HL-60 (cell line): ENCODE data around the gene CDK15.

ENCODE experiments used
- DNase-seq, 2 experiments: peaks; one replicate each; pipeline ENCODE4 v3.0.0-alpha.2; 2010 to 2020; ENCODE audit warnings: low read depth in 1 of 2, low spot score in 1 of 2
- H3K27ac ChIP-seq: fragments of 250-450 bp; sonication (Bioruptor Pico); replicated peaks from 2 replicates; pipeline ENCODE4 v1.5.1; 2020; ENCODE audit warnings: mild to moderate bottlenecking, moderate library complexity
- H3K27me3 ChIP-seq: fragments of 250-450 bp; sonication (Bioruptor Pico); 2 replicates; pipeline ENCODE4 v1.5.1; 2021; ENCODE audit warnings: mild to moderate bottlenecking, moderate library complexity; ENCODE audit not compliant: insufficient read depth, poor library complexity, severe bottlenecking
- H3K4me3 ChIP-seq: replicated peaks from 2 replicates; pipeline ENCODE4 v1.5.1; 2011; ENCODE audit warnings: mild to moderate bottlenecking, control low read depth, low read length; ENCODE audit not compliant: insufficient read depth
- GABPA ChIP-seq: IDR thresholded peaks from 2 replicates; pipeline ENCODE4 v1.6.1; 2012; ENCODE audit warnings: low read depth
- POLR2AphosphoS5 ChIP-seq: IDR thresholded peaks from 2 replicates; pipeline ENCODE4 v1.6.1; 2012; ENCODE audit warnings: low read depth
- SPI1 ChIP-seq: IDR thresholded peaks from 2 replicates; pipeline ENCODE4 v1.6.1; 2012; ENCODE audit warnings: low read depth, mild to moderate bottlenecking, borderline replicate concordance
- TF ChIP-seq, protein P1 (sequence below): IDR thresholded peaks from one replicate; pipeline ENCODE4 v1.5.1; 2011; ENCODE audit warnings: low read length, control low read depth, inconsistent platforms; ENCODE audit not compliant: insufficient read depth
- TF ChIP-seq, protein P2 (sequence below): IDR thresholded peaks from 2 replicates; pipeline ENCODE4 v1.6.1; 2012; ENCODE audit warnings: low read depth; ENCODE audit not compliant: insufficient replicate concordance

CDK15 gene

DNA sequence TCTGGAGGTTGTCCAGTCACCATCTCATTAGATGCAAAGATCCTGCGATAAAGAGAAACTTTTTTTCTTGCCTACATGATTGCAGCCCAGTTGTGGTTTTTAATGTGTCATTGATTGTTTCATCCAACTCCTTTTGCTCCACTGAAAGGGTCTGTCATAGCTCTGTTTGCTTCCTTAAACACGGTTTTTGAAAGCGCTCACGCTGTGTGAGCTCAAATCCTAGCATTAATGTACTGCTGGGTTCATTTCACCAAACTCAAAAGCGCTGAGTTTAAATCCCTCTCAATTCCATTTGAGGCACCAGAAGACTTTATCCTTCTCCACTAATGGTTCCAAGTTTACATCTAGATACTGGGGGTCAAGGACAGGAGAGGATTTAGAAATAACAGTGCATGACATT, 53.6 kb downstream of the CDK15 start:
- DNase-seq, result no peak
- Histone ChIP-seq H3K4me3 (no peak overlapping the region), H3K27ac (no peak overlapping the region), H3K27me3 (no peaks in the 10 kb centered on the region)
- TF ChIP-seq POLR2AphosphoS5 (no peak), SPI1 (no peak)

DNA sequence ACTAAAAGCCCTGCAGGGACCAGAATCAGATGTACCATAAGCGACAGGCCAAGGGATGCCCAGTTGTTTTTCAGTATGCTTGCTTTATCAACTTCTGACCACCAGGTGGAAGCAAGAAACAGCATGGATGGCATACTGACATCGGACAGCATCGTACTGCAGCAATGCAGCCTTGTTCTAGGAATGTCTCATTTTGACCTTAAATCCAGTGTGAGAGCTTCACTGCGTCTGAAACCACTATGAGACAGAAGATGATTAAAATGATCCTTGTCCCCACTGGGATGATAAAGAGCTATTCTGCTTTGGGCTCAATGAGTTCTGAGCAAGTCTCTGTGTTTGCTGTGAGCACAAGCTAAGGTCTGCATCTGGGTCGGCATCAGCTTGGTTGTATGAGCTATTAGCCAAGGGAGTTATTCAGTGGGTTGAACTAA, 54.3 kb downstream of the CDK15 start:
- Histone ChIP-seq H3K4me3 (no peak overlapping the region), H3K27ac (no peak overlapping the region), H3K27me3 (no peaks in the 10 kb centered on the region)
- DNase-seq, result peak; percentile 17 to 59
- TF ChIP-seq SPI1 (no peak), POLR2AphosphoS5 (no peak), GABPA (no peak)
- TF ChIP-seq, protein P1, sequence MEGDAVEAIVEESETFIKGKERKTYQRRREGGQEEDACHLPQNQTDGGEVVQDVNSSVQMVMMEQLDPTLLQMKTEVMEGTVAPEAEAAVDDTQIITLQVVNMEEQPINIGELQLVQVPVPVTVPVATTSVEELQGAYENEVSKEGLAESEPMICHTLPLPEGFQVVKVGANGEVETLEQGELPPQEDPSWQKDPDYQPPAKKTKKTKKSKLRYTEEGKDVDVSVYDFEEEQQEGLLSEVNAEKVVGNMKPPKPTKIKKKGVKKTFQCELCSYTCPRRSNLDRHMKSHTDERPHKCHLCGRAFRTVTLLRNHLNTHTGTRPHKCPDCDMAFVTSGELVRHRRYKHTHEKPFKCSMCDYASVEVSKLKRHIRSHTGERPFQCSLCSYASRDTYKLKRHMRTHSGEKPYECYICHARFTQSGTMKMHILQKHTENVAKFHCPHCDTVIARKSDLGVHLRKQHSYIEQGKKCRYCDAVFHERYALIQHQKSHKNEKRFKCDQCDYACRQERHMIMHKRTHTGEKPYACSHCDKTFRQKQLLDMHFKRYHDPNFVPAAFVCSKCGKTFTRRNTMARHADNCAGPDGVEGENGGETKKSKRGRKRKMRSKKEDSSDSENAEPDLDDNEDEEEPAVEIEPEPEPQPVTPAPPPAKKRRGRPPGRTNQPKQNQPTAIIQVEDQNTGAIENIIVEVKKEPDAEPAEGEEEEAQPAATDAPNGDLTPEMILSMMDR, result peak; percentile 69
- TF ChIP-seq, protein P2, sequence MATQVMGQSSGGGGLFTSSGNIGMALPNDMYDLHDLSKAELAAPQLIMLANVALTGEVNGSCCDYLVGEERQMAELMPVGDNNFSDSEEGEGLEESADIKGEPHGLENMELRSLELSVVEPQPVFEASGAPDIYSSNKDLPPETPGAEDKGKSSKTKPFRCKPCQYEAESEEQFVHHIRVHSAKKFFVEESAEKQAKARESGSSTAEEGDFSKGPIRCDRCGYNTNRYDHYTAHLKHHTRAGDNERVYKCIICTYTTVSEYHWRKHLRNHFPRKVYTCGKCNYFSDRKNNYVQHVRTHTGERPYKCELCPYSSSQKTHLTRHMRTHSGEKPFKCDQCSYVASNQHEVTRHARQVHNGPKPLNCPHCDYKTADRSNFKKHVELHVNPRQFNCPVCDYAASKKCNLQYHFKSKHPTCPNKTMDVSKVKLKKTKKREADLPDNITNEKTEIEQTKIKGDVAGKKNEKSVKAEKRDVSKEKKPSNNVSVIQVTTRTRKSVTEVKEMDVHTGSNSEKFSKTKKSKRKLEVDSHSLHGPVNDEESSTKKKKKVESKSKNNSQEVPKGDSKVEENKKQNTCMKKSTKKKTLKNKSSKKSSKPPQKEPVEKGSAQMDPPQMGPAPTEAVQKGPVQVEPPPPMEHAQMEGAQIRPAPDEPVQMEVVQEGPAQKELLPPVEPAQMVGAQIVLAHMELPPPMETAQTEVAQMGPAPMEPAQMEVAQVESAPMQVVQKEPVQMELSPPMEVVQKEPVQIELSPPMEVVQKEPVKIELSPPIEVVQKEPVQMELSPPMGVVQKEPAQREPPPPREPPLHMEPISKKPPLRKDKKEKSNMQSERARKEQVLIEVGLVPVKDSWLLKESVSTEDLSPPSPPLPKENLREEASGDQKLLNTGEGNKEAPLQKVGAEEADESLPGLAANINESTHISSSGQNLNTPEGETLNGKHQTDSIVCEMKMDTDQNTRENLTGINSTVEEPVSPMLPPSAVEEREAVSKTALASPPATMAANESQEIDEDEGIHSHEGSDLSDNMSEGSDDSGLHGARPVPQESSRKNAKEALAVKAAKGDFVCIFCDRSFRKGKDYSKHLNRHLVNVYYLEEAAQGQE, result no peak

DNA sequence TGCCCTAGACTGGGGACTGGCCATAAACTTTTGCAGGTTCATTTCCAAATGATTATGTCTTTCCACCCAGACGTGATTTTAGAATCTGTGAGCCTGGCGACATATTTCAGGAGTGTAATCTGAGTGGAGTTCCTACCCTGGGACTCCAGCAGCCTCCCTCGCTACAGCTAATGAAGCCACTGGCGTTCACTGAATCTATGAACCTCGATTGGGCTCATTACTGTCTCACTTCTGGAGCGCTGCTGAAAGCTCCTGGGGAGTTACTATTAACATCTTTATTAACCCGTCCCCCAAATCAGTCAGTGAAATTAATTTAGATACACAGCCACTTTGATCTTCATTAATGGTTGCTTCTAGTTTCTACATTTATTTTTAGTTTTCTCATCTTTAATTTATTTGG, 56.5 kb downstream of the CDK15 start:
- Histone ChIP-seq H3K4me3 (no peak overlapping the region), H3K27ac (no peak overlapping the region), H3K27me3 (no peaks in the 10 kb centered on the region)
- TF ChIP-seq, protein P1, result no peak
- TF ChIP-seq POLR2AphosphoS5 (no peak), GABPA (no peak), SPI1 (no peak)
- TF ChIP-seq, protein P2, result no peak
- DNase-seq, result no peak

DNA sequence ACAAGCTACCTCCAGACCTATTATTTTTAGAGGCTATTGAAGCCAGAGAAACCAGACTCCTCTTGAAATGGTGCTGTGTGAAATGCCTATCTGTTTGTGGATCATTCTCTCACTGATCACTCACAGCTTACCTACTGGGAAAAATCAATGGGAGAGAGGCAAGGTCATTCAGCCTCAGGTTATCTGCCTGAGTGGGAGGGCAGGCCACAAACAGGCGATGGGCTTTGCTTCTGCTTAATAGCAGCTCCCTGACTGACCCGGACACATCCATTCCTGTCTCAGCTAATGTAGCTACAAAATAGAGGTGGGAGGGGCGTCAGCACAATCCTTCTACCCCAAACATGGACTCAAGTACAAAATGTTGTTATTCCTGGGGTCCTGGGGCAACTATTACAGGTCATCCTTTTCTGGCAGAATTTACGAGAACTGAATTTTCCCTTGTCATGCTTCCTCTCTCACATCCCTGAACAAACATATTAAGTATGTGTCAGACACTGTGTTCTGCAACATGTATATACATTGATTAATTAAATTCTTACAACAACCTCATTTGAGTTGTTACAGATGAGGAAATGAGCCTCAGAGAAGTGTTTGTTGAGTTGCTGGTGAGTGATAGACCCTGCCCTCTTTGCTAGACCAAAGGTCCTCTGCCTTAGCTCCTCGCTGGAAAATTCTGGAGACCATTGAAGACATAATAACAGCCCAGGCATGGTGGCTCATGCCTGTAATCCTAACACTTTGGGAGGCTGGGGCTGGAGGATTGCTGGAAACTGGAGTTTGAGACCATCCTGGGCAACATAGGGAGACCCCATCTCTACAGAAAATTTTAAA, 60.5 kb downstream of the CDK15 start:
- H3K4me3 ChIP-seq, result no peak overlapping the region
- TF ChIP-seq, protein P2, result no peak
- TF ChIP-seq POLR2AphosphoS5 (no peak), SPI1 (no peak), GABPA (no peak)
- TF ChIP-seq, protein P1, result no peak
- no peak for DNase-seq
- no peaks in the 10 kb centered on the region for H3K27me3 ChIP-seq
- no peak overlapping the region for H3K27ac ChIP-seq
